GM12801 (cell line): ENCODE measurements around the gene CDH13.

Source experiments
- TF ChIP-seq, protein P1 (sequence below): IDR thresholded peaks from one replicate; pipeline ENCODE4 v1.5.1; 2011; ENCODE audit warnings: control low read depth; ENCODE audit not compliant: insufficient read length; ENCODE audit errors: extremely low read depth

Gene CDH13

DNA sequence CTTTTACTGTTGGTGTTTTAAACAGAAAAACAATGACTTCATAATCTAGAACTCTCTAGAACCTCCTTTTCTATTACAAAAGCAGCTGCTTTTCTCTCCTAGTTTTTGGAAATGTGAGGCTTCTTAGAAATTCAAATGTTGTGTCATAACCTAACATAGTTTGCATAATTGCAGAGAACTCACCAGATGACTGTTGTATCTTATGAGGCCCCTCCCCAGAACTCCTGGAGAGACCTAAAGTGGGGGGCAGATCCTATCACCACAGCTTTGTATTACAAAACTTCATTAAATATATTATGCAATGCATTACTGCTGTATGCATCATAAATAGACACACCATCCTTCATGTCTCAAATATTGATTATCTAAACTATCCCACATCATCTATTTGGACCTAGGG, 642.3 kb downstream of the CDH13 start:
- TF ChIP-seq, protein P1, sequence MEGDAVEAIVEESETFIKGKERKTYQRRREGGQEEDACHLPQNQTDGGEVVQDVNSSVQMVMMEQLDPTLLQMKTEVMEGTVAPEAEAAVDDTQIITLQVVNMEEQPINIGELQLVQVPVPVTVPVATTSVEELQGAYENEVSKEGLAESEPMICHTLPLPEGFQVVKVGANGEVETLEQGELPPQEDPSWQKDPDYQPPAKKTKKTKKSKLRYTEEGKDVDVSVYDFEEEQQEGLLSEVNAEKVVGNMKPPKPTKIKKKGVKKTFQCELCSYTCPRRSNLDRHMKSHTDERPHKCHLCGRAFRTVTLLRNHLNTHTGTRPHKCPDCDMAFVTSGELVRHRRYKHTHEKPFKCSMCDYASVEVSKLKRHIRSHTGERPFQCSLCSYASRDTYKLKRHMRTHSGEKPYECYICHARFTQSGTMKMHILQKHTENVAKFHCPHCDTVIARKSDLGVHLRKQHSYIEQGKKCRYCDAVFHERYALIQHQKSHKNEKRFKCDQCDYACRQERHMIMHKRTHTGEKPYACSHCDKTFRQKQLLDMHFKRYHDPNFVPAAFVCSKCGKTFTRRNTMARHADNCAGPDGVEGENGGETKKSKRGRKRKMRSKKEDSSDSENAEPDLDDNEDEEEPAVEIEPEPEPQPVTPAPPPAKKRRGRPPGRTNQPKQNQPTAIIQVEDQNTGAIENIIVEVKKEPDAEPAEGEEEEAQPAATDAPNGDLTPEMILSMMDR = no peak

DNA sequence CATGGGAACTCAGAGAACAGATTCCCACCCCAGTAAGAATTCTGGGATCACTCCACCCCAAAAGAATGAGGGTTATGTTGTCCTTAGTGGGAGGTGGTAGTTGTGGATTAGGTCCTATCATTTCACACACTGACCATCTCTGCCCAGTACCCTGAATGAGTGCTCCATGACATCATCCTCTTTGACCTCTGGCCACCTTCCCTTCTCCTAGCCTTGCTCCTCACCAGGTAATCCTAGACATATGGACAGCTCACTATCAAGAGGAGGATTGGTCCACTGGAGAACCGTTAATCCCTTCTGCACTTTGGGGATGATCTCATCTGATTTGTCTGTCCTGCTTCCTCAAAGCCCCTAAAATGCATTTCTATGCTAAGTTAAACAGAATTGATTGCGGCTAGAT, 642.8 kb downstream of the CDH13 start:
- TF ChIP-seq, protein P1 = no peak

DNA sequence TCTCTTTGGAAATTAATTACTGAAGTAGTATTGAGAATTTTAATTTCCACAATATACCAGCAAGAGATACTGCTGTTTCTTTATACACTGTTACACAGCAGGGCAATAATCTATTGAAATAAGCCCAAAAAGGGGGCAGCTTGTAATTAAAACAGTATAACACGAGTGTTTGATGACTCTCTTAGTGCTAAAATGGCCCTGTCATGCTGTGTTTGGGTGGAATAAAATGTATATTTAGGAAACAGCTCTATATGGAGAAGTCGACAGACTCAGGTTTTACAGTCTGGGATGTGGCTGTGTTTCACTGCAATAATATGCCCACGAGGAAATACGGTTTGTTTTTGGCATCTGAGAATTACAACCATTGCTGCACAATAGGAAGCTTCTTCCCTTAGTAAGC, 643.3 kb downstream of the CDH13 start:
- TF ChIP-seq, protein P1 = no peak

DNA sequence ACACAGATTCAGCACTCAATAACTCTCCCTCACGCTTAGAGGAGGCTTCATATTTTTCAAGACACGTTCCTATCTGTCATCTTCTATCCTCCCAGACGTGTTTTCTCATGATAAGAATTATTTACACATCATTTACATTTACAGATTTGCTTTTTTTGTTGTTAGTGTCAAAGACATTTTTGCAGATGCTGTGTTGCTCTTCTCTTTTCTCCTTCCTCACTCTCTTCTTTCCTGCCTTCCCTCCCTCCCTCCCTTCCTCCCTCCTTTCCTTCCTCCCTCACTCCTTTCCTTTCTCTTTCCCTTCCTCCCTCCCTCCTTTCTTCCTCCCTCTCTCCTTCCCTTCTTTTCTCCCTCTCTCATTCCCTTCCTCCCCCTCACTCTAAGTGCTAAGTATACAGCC, 643.9 kb downstream of the CDH13 start:
- TF ChIP-seq, protein P1 = no peak

- TF ChIP-seq, protein P1 = no peak
These were observed 644.4 kb downstream of the CDH13 start for GRCh38 chr16:83271123-83271522.

DNA sequence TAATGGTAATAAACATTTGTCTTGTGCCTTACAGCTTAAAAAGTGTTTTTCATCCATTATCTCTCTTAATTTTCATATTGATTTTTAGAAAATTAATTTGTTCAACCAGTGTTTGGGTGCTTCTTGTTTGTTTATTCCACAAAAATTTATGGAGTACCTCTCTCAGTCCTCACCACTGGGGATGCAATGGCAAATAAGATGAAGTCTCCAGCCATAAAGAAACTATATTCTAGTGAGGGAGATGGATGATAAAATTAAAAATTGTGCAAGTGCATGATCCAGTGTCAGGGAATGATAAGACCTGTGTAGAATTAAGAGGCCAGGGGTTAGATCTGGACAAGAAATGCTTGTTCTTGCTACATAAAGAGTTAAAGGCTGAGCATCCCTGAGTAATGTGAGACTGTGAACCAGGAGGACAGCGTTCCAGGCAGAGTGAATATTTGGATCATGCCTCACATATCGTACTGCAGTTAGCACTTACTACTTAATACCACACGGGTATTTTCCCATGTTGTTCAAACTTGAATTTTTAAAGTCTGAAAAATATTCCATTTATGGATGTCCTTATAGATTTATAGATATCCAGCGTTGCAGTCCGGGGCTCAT, 645.3 kb downstream of the CDH13 start:
- TF ChIP-seq, protein P1 = no peak

DNA sequence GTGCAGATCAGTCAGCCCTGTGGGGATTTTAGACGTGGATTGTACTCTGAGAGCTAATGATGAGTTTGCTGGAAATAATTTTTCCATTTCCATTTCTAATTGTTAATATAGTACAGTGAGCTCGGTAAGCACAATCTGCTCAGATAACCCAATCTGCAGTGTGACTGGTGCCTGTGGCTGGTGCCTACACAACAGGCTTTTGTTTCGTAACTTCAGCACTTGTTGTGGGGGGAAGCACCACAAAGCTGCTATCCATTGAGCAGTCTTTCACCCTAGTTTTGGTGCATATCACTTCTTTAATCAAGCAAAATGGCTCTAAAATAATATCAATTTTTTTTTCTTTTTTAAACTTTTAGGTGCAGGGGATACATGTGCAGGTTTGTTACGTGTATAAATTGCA, 646.1 kb downstream of the CDH13 start:
- TF ChIP-seq, protein P1 = no peak
